H1 (cell line): ENCODE results near the gene PDCD5.

Experiments
- CHD2 ChIP-seq: IDR thresholded peaks from 2 replicates; pipeline ENCODE4 v1.6.1; 2012; ENCODE audit warnings: low read length, improper control_type of control experiment
- CTCF ChIP-seq, 3 experiments: IDR thresholded peaks; 1 replicate in 2 of 3; 2 replicates in 1 of 3; pipeline versions ENCODE4 v1.5.1 to v1.6.1; 2011; ENCODE audit warnings: low read length in 3 of 3, mild to moderate bottlenecking in 3 of 3, inconsistent platforms in 2 of 3, low read depth in 1 of 3, moderate library complexity in 1 of 3; ENCODE audit not compliant: insufficient read depth in 1 of 3; ENCODE audit errors: control extremely low read depth in 1 of 3
- EP300 ChIP-seq, 2 experiments: IDR thresholded peaks; 1 replicate in 1 of 2; 2 replicates in 1 of 2; pipeline ENCODE4 v1.6.1; 2011 to 2012; ENCODE audit warnings: low read depth in 2 of 2, low read length in 2 of 2, mild to moderate bottlenecking in 2 of 2, borderline replicate concordance in 1 of 2, inconsistent platforms in 1 of 2, moderate library complexity in 1 of 2
- HDAC6 ChIP-seq: IDR thresholded peaks from one replicate; pipeline ENCODE4 v1.7.1; 2012; ENCODE audit warnings: low read depth, mild to moderate bottlenecking, inconsistent platforms, low read length, moderate library complexity
- POLR2A ChIP-seq, 2 experiments: IDR thresholded peaks; 1 replicate in 1 of 2; 2 replicates in 1 of 2; pipeline ENCODE4 v1.6.1; 2011; ENCODE audit warnings: low read depth in 2 of 2, low read length in 2 of 2, mild to moderate bottlenecking in 2 of 2; ENCODE audit errors: control extremely low read depth in 1 of 2

GRCh38 chr19:32599258-32599657 is 18.3 kb downstream of the PDCD5 start:
- TF ChIP-seq EP300 (IDR thresholded peaks at IDR 0.05; ENCODE audit: borderline replicate concordance in 1 of 2, low read depth in 2 of 2, low read length in 2 of 2) (no peak), POLR2A (IDR thresholded peaks at IDR 0.05; ENCODE audit: control extremely low read depth in 1 of 2, low read depth in 2 of 2, low read length in 2 of 2) (no peak), HDAC6 (no peak), CTCF (IDR thresholded peaks at IDR 0.05; ENCODE audit: control extremely low read depth in 1 of 3, insufficient read depth in 1 of 3, low read depth in 1 of 3, low read length in 3 of 3) (no peak), CHD2 (no peak)
